Keratinocyte (primary cell): Measurements from ENCODE around the gene ERICH6B.

ENCODE experiments used
- EZH2 ChIP-seq: IDR thresholded peaks from one replicate; pipeline ENCODE4 v1.6.1; 2012; ENCODE audit warnings: inconsistent platforms, mild to moderate bottlenecking, low read length, moderate library complexity
- TF ChIP-seq, protein P1 (sequence below), 3 experiments: IDR thresholded peaks in 1 of 3; conservative IDR thresholded peaks in 1 of 3; optimal IDR thresholded peaks in 1 of 3; 2 replicates in 2 of 3; 3 replicates in 1 of 3; pipeline versions ENCODE3 to v1.5.1; 2011; ENCODE audit warnings: low read length in 3 of 3, mild to moderate bottlenecking in 3 of 3, moderate library complexity in 2 of 3, control low read depth in 1 of 3, inconsistent platforms in 1 of 3; ENCODE audit not compliant: insufficient read depth in 2 of 3; ENCODE audit errors: extremely low read depth in 1 of 3

DNA sequence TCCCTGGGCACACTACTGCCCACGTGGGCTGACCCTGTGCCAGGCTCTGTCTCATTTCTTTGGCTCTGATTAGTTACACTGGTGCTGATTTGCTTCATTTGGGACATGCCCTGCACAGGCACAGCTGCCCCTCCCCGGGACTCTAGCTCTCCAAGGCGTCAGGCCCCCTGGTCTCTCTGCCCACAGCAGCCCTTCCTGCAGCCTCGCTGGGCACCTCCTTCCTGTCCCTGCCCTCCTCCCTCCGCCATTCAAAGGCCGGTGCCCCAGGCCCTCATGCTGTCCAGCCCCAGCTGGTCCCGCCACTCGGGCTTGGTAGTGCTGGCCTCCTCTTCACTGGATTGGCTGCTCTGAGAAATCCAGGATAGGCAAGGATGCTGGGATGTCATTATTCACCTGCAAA is 73.1 kb downstream of the ERICH6B start:
- TF ChIP-seq, protein P1, sequence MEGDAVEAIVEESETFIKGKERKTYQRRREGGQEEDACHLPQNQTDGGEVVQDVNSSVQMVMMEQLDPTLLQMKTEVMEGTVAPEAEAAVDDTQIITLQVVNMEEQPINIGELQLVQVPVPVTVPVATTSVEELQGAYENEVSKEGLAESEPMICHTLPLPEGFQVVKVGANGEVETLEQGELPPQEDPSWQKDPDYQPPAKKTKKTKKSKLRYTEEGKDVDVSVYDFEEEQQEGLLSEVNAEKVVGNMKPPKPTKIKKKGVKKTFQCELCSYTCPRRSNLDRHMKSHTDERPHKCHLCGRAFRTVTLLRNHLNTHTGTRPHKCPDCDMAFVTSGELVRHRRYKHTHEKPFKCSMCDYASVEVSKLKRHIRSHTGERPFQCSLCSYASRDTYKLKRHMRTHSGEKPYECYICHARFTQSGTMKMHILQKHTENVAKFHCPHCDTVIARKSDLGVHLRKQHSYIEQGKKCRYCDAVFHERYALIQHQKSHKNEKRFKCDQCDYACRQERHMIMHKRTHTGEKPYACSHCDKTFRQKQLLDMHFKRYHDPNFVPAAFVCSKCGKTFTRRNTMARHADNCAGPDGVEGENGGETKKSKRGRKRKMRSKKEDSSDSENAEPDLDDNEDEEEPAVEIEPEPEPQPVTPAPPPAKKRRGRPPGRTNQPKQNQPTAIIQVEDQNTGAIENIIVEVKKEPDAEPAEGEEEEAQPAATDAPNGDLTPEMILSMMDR (optimal IDR thresholded peaks at IDR 0.05 in 1 of 3, IDR thresholded peaks at IDR 0.05 in 1 of 3, conservative IDR thresholded peaks at IDR 0.05 in 1 of 3; ENCODE audit: extremely low read depth in 1 of 3, insufficient read depth in 2 of 3, low read length in 3 of 3), result no peak
- no peak for TF ChIP-seq EZH2
